OCI-LY1 (cell line): ENCODE measurements around the gene TTLL11.

Experiments used
- H2AFZ ChIP-seq: fragments of 200-600 bp; sonication (generic), shearing (Covaris generic); 2 replicates; pipeline ENCODE4 v1.6.0; 2014; ENCODE audit warnings: antibody characterized with exemption, mild to moderate bottlenecking, low read length
- H3F3A ChIP-seq: fragments of 200-600 bp; sonication (generic), shearing (Covaris generic); 2 replicates; pipeline ENCODE4 v1.6.0; 2014; ENCODE audit warnings: mild to moderate bottlenecking, antibody characterized with exemption, low read length, moderate library complexity; ENCODE audit not compliant: insufficient read depth
- H3K27ac ChIP-seq: fragments of 200-600 bp; sonication (generic); 2 replicates; pipeline ENCODE4 v1.5.1; 2014; ENCODE audit warnings: low read length, mixed run types, mild to moderate bottlenecking, low read depth; ENCODE audit not compliant: poor library complexity, severe bottlenecking
- H3K27me3 ChIP-seq: fragments of 200-600 bp; sonication (generic); 2 replicates; pipeline ENCODE4 v1.6.0; 2014; ENCODE audit warnings: antibody characterized with exemption, mild to moderate bottlenecking, low read length, moderate library complexity; ENCODE audit not compliant: insufficient read depth
- H3K36me3 ChIP-seq: fragments of 200-600 bp; sonication (generic); 2 replicates; pipeline ENCODE4 v1.6.1; 2014; ENCODE audit warnings: mild to moderate bottlenecking, antibody characterized with exemption, low read length, moderate library complexity, mixed read lengths; ENCODE audit not compliant: insufficient read depth
- H3K4me1 ChIP-seq: fragments of 200-600 bp; sonication (generic); 2 replicates; pipeline ENCODE4 v1.5.1; 2014; ENCODE audit warnings: mild to moderate bottlenecking, low read length, moderate library complexity; ENCODE audit not compliant: insufficient read depth, severe bottlenecking
- H3K4me2 ChIP-seq: fragments of 200-600 bp; sonication (generic), shearing (Covaris generic); 2 replicates; pipeline ENCODE4 v1.6.1; 2014; ENCODE audit warnings: low read length
- H3K4me3 ChIP-seq: fragments of 200-600 bp; sonication (generic); 2 replicates; pipeline ENCODE4 v1.5.1; 2014; ENCODE audit warnings: low read length, low read depth, mild to moderate bottlenecking, mixed read lengths; ENCODE audit not compliant: poor library complexity, severe bottlenecking
- H3K79me2 ChIP-seq: fragments of 200-600 bp; shearing (Covaris generic); 2 replicates; pipeline ENCODE4 v1.6.1; 2016; ENCODE audit warnings: mixed run types, low read length, mixed read lengths; ENCODE audit not compliant: insufficient read depth
- H3K9ac ChIP-seq: fragments of 200-600 bp; sonication (generic), shearing (Covaris generic); 2 replicates; pipeline ENCODE4 v1.6.1; 2014; ENCODE audit warnings: mild to moderate bottlenecking, low read length, mixed read lengths
- H3K9me2 ChIP-seq: fragments of 200-600 bp; sonication (generic), shearing (Covaris generic); 2 replicates; pipeline ENCODE4 v1.6.1; 2014; ENCODE audit warnings: low read depth, mild to moderate bottlenecking, low read length, mixed read lengths
- H3K9me3 ChIP-seq: fragments of 200-600 bp; shearing (Covaris generic); 2 replicates; pipeline ENCODE4 v1.6.1; 2014; ENCODE audit warnings: low read length, mixed read lengths
- H4K20me1 ChIP-seq: fragments of 200-600 bp; sonication (generic), shearing (Covaris generic); 2 replicates; pipeline ENCODE4 v1.6.0; 2016; ENCODE audit warnings: mild to moderate bottlenecking, low read length; ENCODE audit not compliant: insufficient read depth
- EZH2 ChIP-seq: fragments of 200-600 bp; sonication (generic), shearing (Covaris generic); IDR thresholded peaks from 2 replicates; pipeline ENCODE4 v1.8.0; 2017; ENCODE audit warnings: borderline replicate concordance, mixed run types, mild to moderate bottlenecking, antibody characterized with exemption, low read length, moderate library complexity, mixed read lengths
- TF ChIP-seq, protein P1 (sequence below): fragments of 200-600 bp; sonication (generic), shearing (Covaris generic); IDR thresholded peaks from 2 replicates; pipeline ENCODE4 v1.5.1; 2017; ENCODE audit warnings: mild to moderate bottlenecking, antibody characterized with exemption, low read length, moderate library complexity, mixed read lengths

Gene TTLL11

DNA sequence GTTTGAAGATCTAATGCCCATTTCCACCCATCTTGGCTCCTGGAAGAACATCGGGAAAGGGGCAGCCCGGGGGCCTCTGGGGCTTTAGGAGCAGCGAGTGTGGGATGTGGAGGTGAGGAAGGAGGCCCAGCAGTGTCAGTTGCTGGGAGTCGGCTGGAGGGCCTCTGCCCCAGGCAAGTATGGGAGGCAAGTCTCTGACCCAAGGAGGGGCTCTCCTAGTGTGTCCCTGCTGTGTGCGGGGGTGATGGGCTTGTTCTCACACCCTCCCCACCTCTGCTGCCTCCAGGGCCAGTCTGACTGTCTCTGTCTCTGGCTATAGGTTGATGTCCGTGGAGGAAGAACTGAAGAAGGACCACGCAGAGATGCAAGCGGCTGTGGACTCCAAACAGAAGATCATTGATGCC lies 312.0 kb downstream of the TTLL11 start:
- H3K36me3 ChIP-seq, result peaks cover 54% of the 10 kb centered on the region
- no peaks in the 10 kb centered on the region for H3K27me3 ChIP-seq
- H4K20me1 ChIP-seq, result no peaks in the 10 kb centered on the region
- 0 out of 2 replicates have a peak, but pooled peaks cover 2% of the 10 kb centered on the region for H3K9me3 ChIP-seq
- no peaks in the 10 kb centered on the region for H3K4me1 ChIP-seq
- H3K9ac ChIP-seq, result no peak overlapping the region
- no peak overlapping the region for H3K27ac ChIP-seq
- no peak overlapping the region for H3K4me2 ChIP-seq
- no peak overlapping the region for H2AFZ ChIP-seq
- no peaks in the 10 kb centered on the region for H3K9me2 ChIP-seq
- no peaks in the 10 kb centered on the region for H3K79me2 ChIP-seq
- no peaks in the 10 kb centered on the region for H3F3A ChIP-seq
- TF ChIP-seq, protein P1, sequence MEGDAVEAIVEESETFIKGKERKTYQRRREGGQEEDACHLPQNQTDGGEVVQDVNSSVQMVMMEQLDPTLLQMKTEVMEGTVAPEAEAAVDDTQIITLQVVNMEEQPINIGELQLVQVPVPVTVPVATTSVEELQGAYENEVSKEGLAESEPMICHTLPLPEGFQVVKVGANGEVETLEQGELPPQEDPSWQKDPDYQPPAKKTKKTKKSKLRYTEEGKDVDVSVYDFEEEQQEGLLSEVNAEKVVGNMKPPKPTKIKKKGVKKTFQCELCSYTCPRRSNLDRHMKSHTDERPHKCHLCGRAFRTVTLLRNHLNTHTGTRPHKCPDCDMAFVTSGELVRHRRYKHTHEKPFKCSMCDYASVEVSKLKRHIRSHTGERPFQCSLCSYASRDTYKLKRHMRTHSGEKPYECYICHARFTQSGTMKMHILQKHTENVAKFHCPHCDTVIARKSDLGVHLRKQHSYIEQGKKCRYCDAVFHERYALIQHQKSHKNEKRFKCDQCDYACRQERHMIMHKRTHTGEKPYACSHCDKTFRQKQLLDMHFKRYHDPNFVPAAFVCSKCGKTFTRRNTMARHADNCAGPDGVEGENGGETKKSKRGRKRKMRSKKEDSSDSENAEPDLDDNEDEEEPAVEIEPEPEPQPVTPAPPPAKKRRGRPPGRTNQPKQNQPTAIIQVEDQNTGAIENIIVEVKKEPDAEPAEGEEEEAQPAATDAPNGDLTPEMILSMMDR, result no peak
- no peak for TF ChIP-seq EZH2
- H3K4me3 ChIP-seq, result no peak overlapping the region

DNA sequence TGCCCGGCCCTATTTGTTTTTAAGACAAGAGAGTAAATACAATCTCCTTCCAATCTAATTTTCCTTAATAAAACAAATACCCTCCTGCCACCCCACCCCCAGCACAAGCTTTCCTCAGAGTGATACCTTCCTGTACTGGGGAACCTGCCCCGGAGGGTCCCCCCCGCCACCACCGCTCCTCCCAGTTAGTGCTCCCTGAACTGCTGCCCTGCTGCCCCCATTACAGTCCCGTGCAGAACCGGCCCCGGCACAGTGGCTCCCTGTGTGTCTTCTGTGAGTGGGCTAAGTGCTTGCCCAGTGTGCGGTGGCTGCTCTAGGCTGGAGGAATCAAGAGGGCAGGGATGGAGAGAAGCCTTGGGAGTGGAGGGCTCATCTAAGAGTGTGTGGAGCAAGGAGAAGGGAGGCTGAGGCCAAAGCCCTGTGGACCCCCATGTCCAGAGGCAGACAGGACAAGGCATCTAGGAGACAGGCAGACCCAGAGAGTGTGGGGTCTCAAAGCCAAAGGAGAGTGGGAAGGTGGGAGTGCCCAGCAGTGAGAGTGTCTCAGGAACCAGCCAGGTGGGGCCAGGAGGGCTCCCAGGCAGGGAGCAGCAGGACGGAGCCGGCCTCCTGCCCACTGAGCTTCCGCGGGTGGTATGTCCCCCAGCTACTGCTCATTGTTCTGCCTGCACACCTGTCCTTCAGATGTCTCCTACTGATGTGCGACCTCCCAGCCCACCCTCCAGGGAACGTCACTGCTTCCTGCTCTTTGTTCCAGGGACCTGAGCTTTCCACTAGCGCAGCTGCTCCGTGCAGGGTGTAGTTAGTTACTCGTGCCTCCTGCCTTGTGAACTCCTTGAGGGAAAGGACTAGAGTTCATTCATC lies 312.7 kb downstream of the TTLL11 start:
- H3K27me3 ChIP-seq, result no peaks in the 10 kb centered on the region
- no peaks in the 10 kb centered on the region for H3K4me1 ChIP-seq
- TF ChIP-seq, protein P1, result no peak
- no peak for TF ChIP-seq EZH2
- no peaks in the 10 kb centered on the region for H4K20me1 ChIP-seq
- no peak overlapping the region for H3K9ac ChIP-seq
- 0 out of 2 replicates have a peak, but pooled peaks cover 2% of the 10 kb centered on the region for H3K9me3 ChIP-seq
- H3K27ac ChIP-seq, result no peak overlapping the region
- no peak overlapping the region for H3K4me3 ChIP-seq
- H3K36me3 ChIP-seq, result peaks cover 61% of the 10 kb centered on the region
- no peaks in the 10 kb centered on the region for H3K9me2 ChIP-seq
- no peak overlapping the region for H3K4me2 ChIP-seq
- H3F3A ChIP-seq, result no peaks in the 10 kb centered on the region
- H3K79me2 ChIP-seq, result no peaks in the 10 kb centered on the region
- H2AFZ ChIP-seq, result no peak overlapping the region

DNA sequence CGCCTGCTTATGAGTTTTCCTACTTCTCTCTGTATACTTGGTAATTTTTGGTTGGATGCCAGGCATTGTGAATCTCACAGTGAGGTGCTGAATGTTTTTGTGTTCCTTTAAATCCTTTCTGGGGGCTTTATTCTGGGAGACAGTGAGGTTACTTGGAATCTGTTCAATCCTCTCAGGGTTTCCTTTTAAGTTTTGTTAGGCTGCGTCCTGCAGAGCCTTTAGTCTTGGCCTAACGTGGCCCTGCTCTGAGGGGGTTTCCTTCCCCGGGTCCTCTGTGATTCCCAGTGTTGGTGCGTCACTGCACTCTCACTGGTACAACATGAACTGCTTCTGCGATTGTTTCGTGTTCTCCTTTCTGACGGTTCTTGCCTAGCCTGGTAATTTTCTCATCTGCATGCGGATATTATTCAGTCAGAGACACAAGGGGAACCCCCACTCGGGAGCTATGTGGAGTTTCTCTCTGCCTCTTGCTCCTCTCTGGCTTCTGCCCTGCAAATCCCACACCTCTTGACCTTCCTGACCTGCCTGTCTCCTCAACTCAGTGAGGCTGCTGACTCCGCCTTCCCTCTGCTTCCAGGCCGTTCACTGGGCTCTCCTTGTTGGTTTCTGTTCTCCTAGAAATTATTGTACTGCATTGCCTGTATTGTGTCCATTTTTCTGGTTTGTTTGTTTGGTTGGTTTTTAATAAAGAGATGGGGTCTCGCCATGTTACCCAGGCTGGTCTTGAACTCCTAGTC lies 313.6 kb downstream of the TTLL11 start:
- Histone ChIP-seq H3K4me3 (no peak overlapping the region), H3K79me2 (no peaks in the 10 kb centered on the region), H3K4me1 (no peaks in the 10 kb centered on the region), H3F3A (no peaks in the 10 kb centered on the region), H3K27me3 (no peaks in the 10 kb centered on the region), H2AFZ (no peak overlapping the region), H4K20me1 (no peaks in the 10 kb centered on the region), H3K27ac (no peak overlapping the region), H3K9ac (no peak overlapping the region), H3K9me2 (no peaks in the 10 kb centered on the region), H3K9me3 (0 out of 2 replicates have a peak, but pooled peaks cover 2% of the 10 kb centered on the region), H3K36me3 (peaks cover 69% of the 10 kb centered on the region), H3K4me2 (no peak overlapping the region)
- TF ChIP-seq, protein P1, result no peak
- no peak for TF ChIP-seq EZH2
